Suppressor macrophage treated with lipopolysaccharide for 1 hour (primary cell): ENCODE measurements around the gene VSIR.

Source experiments
- DNase-seq, 3 donors: peaks; one replicate each; pipeline ENCODE4 v3.0.0-alpha.2; 2020 to 2022

Gene VSIR

GRCh38 chr10:71747039-71747531 is 26.2 kb downstream of the VSIR start:
- no peak for DNase-seq

- DNase-seq = no peak
These were observed 26.8 kb downstream of the VSIR start for GRCh38 chr10:71746344-71747037.

GRCh38 chr10:71745664-71746250 is 27.6 kb downstream of the VSIR start:
- no peak for DNase-seq

- no peak for DNase-seq
These were observed 28.2 kb downstream of the VSIR start for GRCh38 chr10:71744897-71745663.

- DNase-seq = no peak
These were observed 29.5 kb downstream of the VSIR start for GRCh38 chr10:71743866-71744265.

- no peak for DNase-seq
These were observed 30.1 kb downstream of the VSIR start for GRCh38 chr10:71743089-71743838.

GRCh38 chr10:71742301-71743088 is 30.8 kb downstream of the VSIR start:
- no peak for DNase-seq

GRCh38 chr10:71741671-71742070 is 31.6 kb downstream of the VSIR start:
- no peak for DNase-seq

- DNase-seq = no peak
These were observed 32.3 kb downstream of the VSIR start for GRCh38 chr10:71741029-71741428.

GRCh38 chr10:71740069-71740653 is 33.2 kb downstream of the VSIR start:
- DNase-seq = peak; percentile 38 to 62 (median 58)

- peak; percentile 34 to 57 (median 41) for DNase-seq
These were observed 33.9 kb downstream of the VSIR start for GRCh38 chr10:71739358-71739900.

- peak; percentile 38 to 86 (median 76) for DNase-seq
These were observed 35.5 kb downstream of the VSIR start for GRCh38 chr10:71737834-71738197.

- DNase-seq = no peak
These were observed 36.1 kb downstream of the VSIR start for GRCh38 chr10:71737001-71737833.

GRCh38 chr10:71736570-71736952 is 36.8 kb downstream of the VSIR start:
- no peak for DNase-seq

GRCh38 chr10:71735709-71736569 is 37.4 kb downstream of the VSIR start:
- no peak for DNase-seq

GRCh38 chr10:71734797-71735196 is 38.5 kb downstream of the VSIR start:
- DNase-seq = no peak

- no peak for DNase-seq
These were observed 41.5 kb downstream of the VSIR start for GRCh38 chr10:71731791-71732190.

- DNase-seq = peak; percentile 83 to 89 (median 85)
These were observed 44.1 kb downstream of the VSIR start for GRCh38 chr10:71729161-71729636.
